Aorta (tissue), 5 donors: Measurements from ENCODE around the gene PPL. TPM values are rescaled to one million over a fixed set of nuclear protein-coding genes. Genes with fewer than 3 reads are reported as not detected.

ENCODE experiments used
- ATAC-seq: fragments of 200-7000 bp; cut with Tn5 transposase; one replicate; pipeline ENCODE4 v1.9.1; 2022; ENCODE audit warnings: moderate library complexity; ENCODE audit not compliant: low FRiP score
- DNase-seq, 2 donors: peaks; one replicate each; pipeline ENCODE4 v3.0.0-alpha.2; 2020
- H3K27ac ChIP-seq, 2 donors: one replicate each; pipeline ENCODE4 v1.5.1; 2013; ENCODE audit warnings: low read length in 2 of 2, mild to moderate bottlenecking in 2 of 2, moderate library complexity in 2 of 2, control low read depth in 1 of 2, inconsistent platforms in 1 of 2, low read depth in 1 of 2
- H3K27me3 ChIP-seq, 2 donors: one replicate each; pipeline ENCODE4 v1.6.1; 2013; ENCODE audit warnings: control low read depth in 1 of 2, low read length in 1 of 2, mild to moderate bottlenecking in 1 of 2, moderate library complexity in 1 of 2; ENCODE audit not compliant: insufficient read depth in 2 of 2, control insufficient read depth in 1 of 2
- H3K36me3 ChIP-seq, 2 donors: one replicate each; pipeline ENCODE4 v1.6.1; 2013; ENCODE audit warnings: control low read depth in 1 of 2, low read length in 1 of 2, mild to moderate bottlenecking in 1 of 2; ENCODE audit not compliant: insufficient read depth in 2 of 2, control insufficient read depth in 1 of 2
- H3K4me1 ChIP-seq, 2 donors: one replicate each; pipeline ENCODE4 v1.6.1; 2013; ENCODE audit warnings: low read length in 2 of 2, control low read depth in 1 of 2, mild to moderate bottlenecking in 1 of 2, moderate library complexity in 1 of 2; ENCODE audit not compliant: insufficient read depth in 2 of 2, control insufficient read depth in 1 of 2
- H3K4me3 ChIP-seq, 2 donors: one replicate each; pipeline ENCODE4 v1.5.1; 2013; ENCODE audit warnings: low read length in 2 of 2, control low read depth in 1 of 2, mild to moderate bottlenecking in 1 of 2
- H3K9me3 ChIP-seq: one replicate; pipeline ENCODE4 v1.6.1; 2013; ENCODE audit warnings: mild to moderate bottlenecking, low read length; ENCODE audit not compliant: control insufficient read depth
- WGBS, 2 donors: extraction: QIAGEN DNeasy Blood & Tissue Kit; methylation state at CpG; one replicate each; pipeline ENCODE4 v1.1.7; 2013; 5-methylcytosine and 5-hydroxymethylcytosine counted together
- intact Hi-C, 2 donors: fragments of 100-400 bp; cut with DNase I; formaldehyde crosslinking; loops; one replicate each; pipeline versions ENCODE4 v1.14.2 to v1.15.0; 2022
- polyA plus RNA-seq, 2 donors: library from polyadenylated mRNA; stranded (reverse); fragments of 200-250 nt; gene quantifications; one replicate each; pipeline ENCODE4 v1.2.3, GENCODE V29; 2013
- total RNA-seq, 2 donors: library from RNA; stranded (reverse); fragmentation: NEBNext Ultra II Directional; extraction: Animal tissue kit (Norgen Biotek cat#: 25700); gene quantifications; one replicate each; pipeline ENCODE4 v1.2.1, GENCODE V29; 2021
- donor health status: healthy with polysubstance abuse.
- donor health status: Bipolar disorder and iron deficiency.
- donor health status: DM: no; HTN: no; CAD: no.
- donor health status: DM: no; HTN: no; CAD: no.
- donor health status: DM: yes; HTN: yes; CAD: no.

Gene PPL
- total and polyA plus RNA-seq, 4 donors = 5.9 to 23.9 (median 17.4) TPM

GRCh38 chr16:4882633-4883285, 54.2 kb downstream of the PPL start:
- peak; percentile 31 to 55 for DNase-seq
- 79 to 80% methylated on average over 11 of the region's 11 CpGs for WGBS, 2 donors
- intact Hi-C loops = no loop called here
- Histone ChIP-seq H3K27ac (no peak overlapping the region), H3K36me3 (peaks cover 0 to 25% of the 10 kb centered on the region in 2 donors), H3K9me3 (no peaks in the 10 kb centered on the region), H3K4me1 (no peaks in the 10 kb centered on the region), H3K27me3 (no peaks in the 10 kb centered on the region), H3K4me3 (no peak overlapping the region)
- ATAC-seq = no peak

GRCh38 chr16:4882000-4882632, 54.8 kb downstream of the PPL start:
- ATAC-seq = no peak
- Histone ChIP-seq H3K4me3 (no peak overlapping the region), H3K36me3 (peaks cover 0 to 25% of the 10 kb centered on the region in 2 donors), H3K27me3 (no peaks in the 10 kb centered on the region), H3K9me3 (no peaks in the 10 kb centered on the region), H3K27ac (no peak overlapping the region), H3K4me1 (no peaks in the 10 kb centered on the region)
- 73 to 75% methylated on average over 14 of the region's 14 CpGs for WGBS, 2 donors
- intact Hi-C loops = no loop called here
- no peak for DNase-seq

- intact Hi-C loops = no loop called here
- ATAC-seq (no peak), DNase-seq (peak in 1 of 2 donors; percentile 61)
- Histone ChIP-seq H3K9me3 (no peaks in the 10 kb centered on the region), H3K4me1 (no peaks in the 10 kb centered on the region), H3K4me3 (no peak overlapping the region), H3K27me3 (no peaks in the 10 kb centered on the region), H3K27ac (no peak overlapping the region), H3K36me3 (peaks cover 0 to 28% of the 10 kb centered on the region in 2 donors)
- 90 to 93% methylated on average over 17 of the region's 17 CpGs for WGBS, 2 donors
These were observed 56.9 kb downstream of the PPL start for GRCh38 chr16:4880006-4880580.

- Histone ChIP-seq H3K27me3 (no peaks in the 10 kb centered on the region), H3K4me3 (no peak overlapping the region), H3K27ac (no peak overlapping the region), H3K4me1 (no peaks in the 10 kb centered on the region), H3K9me3 (no peaks in the 10 kb centered on the region), H3K36me3 (peaks cover 0 to 32% of the 10 kb centered on the region in 2 donors)
- DNase-seq (no peak), ATAC-seq (no peak)
- 63 to 70% methylated on average over 4 of the region's 4 CpGs for WGBS, 2 donors
- intact Hi-C loops = no loop called here
These were observed 57.9 kb downstream of the PPL start for GRCh38 chr16:4879049-4879448.

- DNase-seq (peak in 1 of 2 donors; percentile 51), ATAC-seq (no peak)
- Histone ChIP-seq H3K4me3 (no peak overlapping the region), H3K4me1 (no peaks in the 10 kb centered on the region), H3K27ac (no peak overlapping the region), H3K36me3 (peaks cover 0 to 25% of the 10 kb centered on the region in 2 donors), H3K9me3 (no peaks in the 10 kb centered on the region), H3K27me3 (no peaks in the 10 kb centered on the region)
- WGBS, 2 donors = 91 to 93% methylated on average over 14 of the region's 14 CpGs
- intact Hi-C loops = no loop called here
These were observed 59.6 kb downstream of the PPL start for GRCh38 chr16:4877380-4877685.

- DNase-seq = peak in 1 of 2 donors; percentile 67
These were observed 60.1 kb downstream of the PPL start for GRCh38 chr16:4876646-4877379.

GRCh38 chr16:4874666-4875065, 62.3 kb downstream of the PPL start:
- intact Hi-C loops = no loop called here
- no peak overlapping the region for H3K27ac ChIP-seq
- DNase-seq (peak in 1 of 2 donors; percentile 61), ATAC-seq (no peak)
- WGBS, 2 donors = 83 to 85% methylated on average over 8 of the region's 8 CpGs
- no peaks in the 10 kb centered on the region for H3K27me3 ChIP-seq
- H3K4me3 ChIP-seq = no peak overlapping the region
- H3K9me3 ChIP-seq = no peaks in the 10 kb centered on the region
- H3K36me3 ChIP-seq = peaks cover 0 to 35% of the 10 kb centered on the region in 2 donors
- no peaks in the 10 kb centered on the region for H3K4me1 ChIP-seq

More at GRCh38 chr16:4876646-4877379, 60.1 kb downstream of the PPL start:
- 91% methylated on average over 11 of the region's 11 CpGs for WGBS, 2 donors
- no peak overlapping the region for H3K4me3 ChIP-seq
- no peaks in the 10 kb centered on the region for H3K4me1 ChIP-seq
- intact Hi-C loops = no loop called here
- ATAC-seq = no peak
- H3K27ac ChIP-seq = no peak overlapping the region
- H3K36me3 ChIP-seq = peaks cover 0 to 27% of the 10 kb centered on the region in 2 donors
- no peaks in the 10 kb centered on the region for H3K9me3 ChIP-seq
- no peaks in the 10 kb centered on the region for H3K27me3 ChIP-seq

- Histone ChIP-seq H3K27me3 (no peaks in the 10 kb centered on the region), H3K4me1 (no peaks in the 10 kb centered on the region), H3K9me3 (no peaks in the 10 kb centered on the region), H3K27ac (no peak overlapping the region), H3K4me3 (no peak overlapping the region), H3K36me3 (peaks cover 0 to 33% of the 10 kb centered on the region in 2 donors)
- WGBS, 2 donors = 71 to 77% methylated on average over 3 of the region's 3 CpGs
- ATAC-seq (no peak), DNase-seq (no peak)
- intact Hi-C loops = no loop called here
These were observed 63.9 kb downstream of the PPL start for GRCh38 chr16:4873091-4873490.
